Hematopoietic multipotent progenitor cell treated with erythropoietin and hydrocortisone succinate and interleukin-3 and kit ligand, for 6 days (in vitro differentiated cells): ENCODE data around the gene ALDH1B1.

Experiments used
- DNase-seq: peaks from one replicate; pipeline ENCODE4 v3.0.0-alpha.2; 2015

Gene ALDH1B1

GRCh38 chr9:38417003-38417945 lies 24.8 kb downstream of the ALDH1B1 start:
- DNase-seq, result peak; percentile 58

GRCh38 chr9:38418366-38418765 lies 25.9 kb downstream of the ALDH1B1 start:
- DNase-seq, result no peak

- no peak for DNase-seq
Observed at GRCh38 chr9:38419181-38419580, 26.7 kb downstream of the ALDH1B1 start.

GRCh38 chr9:38421498-38422211 lies 29.2 kb downstream of the ALDH1B1 start:
- no peak for DNase-seq

GRCh38 chr9:38422555-38423260 lies 30.2 kb downstream of the ALDH1B1 start:
- no peak for DNase-seq

- no peak for DNase-seq
Observed at GRCh38 chr9:38423273-38423972, 30.9 kb downstream of the ALDH1B1 start.

- peak; percentile 17 for DNase-seq
Observed at GRCh38 chr9:38423973-38424843, 31.7 kb downstream of the ALDH1B1 start, which contains the start of gene IGFBPL1. Gene IGFBPL1, minus strand, starts transcription at chr9:38424454. Its CDS starts 30 bp downstream, at chr9:38424424.

- no peak for DNase-seq
Observed at GRCh38 chr9:38424918-38425317, 32.4 kb downstream of the ALDH1B1 start.

- DNase-seq, result no peak
Observed at GRCh38 chr9:38428062-38428461, 35.6 kb downstream of the ALDH1B1 start.

- no peak for DNase-seq
Observed at GRCh38 chr9:38431116-38431515, 38.6 kb downstream of the ALDH1B1 start.

- peak; percentile 70 for DNase-seq
Observed at GRCh38 chr9:38432922-38433510, 40.5 kb downstream of the ALDH1B1 start.

- no peak for DNase-seq
Observed at GRCh38 chr9:38434365-38434764, 41.9 kb downstream of the ALDH1B1 start.

GRCh38 chr9:38434853-38435252 lies 42.4 kb downstream of the ALDH1B1 start:
- no peak for DNase-seq

GRCh38 chr9:38435521-38435920 lies 43.0 kb downstream of the ALDH1B1 start:
- no peak for DNase-seq

- no peak for DNase-seq
Observed at GRCh38 chr9:38436708-38437107, 44.2 kb downstream of the ALDH1B1 start.

GRCh38 chr9:38437193-38437823 lies 44.8 kb downstream of the ALDH1B1 start:
- no peak for DNase-seq

GRCh38 chr9:38439291-38439915 lies 46.9 kb downstream of the ALDH1B1 start:
- DNase-seq, result no peak

- no peak for DNase-seq
Observed at GRCh38 chr9:38439916-38440301, 47.4 kb downstream of the ALDH1B1 start.

GRCh38 chr9:38440516-38440915 lies 48.0 kb downstream of the ALDH1B1 start:
- DNase-seq, result no peak
